CD4-positive, alpha-beta memory T cell (primary cell): Measurements from ENCODE around the gene TLR7. TPM values are rescaled to one million over a fixed set of nuclear protein-coding genes. Genes with fewer than 3 reads are reported as not detected.

Experiments
- CTCF ChIA-PET: fragments of 350-600 bp; sonication (Branson Sonifier 250); formaldehyde crosslinking; loops from one replicate; lab custom pipeline; 2021; ENCODE audit warnings: inconsistent platforms; ENCODE audit not compliant: partially characterized antibody; lab: Charles Lee
- POLR2A ChIA-PET: fragments of 350-600 bp; sonication (Branson Sonifier 250); formaldehyde crosslinking; loops from one replicate; lab custom pipeline; 2021; ENCODE audit not compliant: partially characterized antibody; lab: Charles Lee
- DNase-seq, 5 donors: peaks; one replicate each; pipeline versions ENCODE4 v3.0.0 to v3.0.0-alpha.2; 2020 to 2022; ENCODE audit warnings: mixed read lengths in 1 of 5
- H3K27ac ChIP-seq: one replicate; pipeline ENCODE4 v1.7.0; 2013; ENCODE audit warnings: low read depth, low read length
- H3K27me3 ChIP-seq: 2 replicates; pipeline ENCODE4 v1.7.0; 2013; ENCODE audit warnings: mild to moderate bottlenecking, low read length, moderate library complexity; ENCODE audit not compliant: insufficient read depth
- H3K36me3 ChIP-seq: 2 replicates; pipeline ENCODE4 v1.7.0; 2013; ENCODE audit warnings: mild to moderate bottlenecking, low read length, moderate library complexity; ENCODE audit not compliant: insufficient read depth
- H3K4me1 ChIP-seq: 2 replicates; pipeline ENCODE4 v1.7.0; 2013; ENCODE audit warnings: mild to moderate bottlenecking, low read length, moderate library complexity; ENCODE audit not compliant: insufficient read depth
- H3K4me3 ChIP-seq, 2 donors: one replicate each; pipeline ENCODE4 v1.7.0; 2013; ENCODE audit warnings: low read length in 2 of 2, mild to moderate bottlenecking in 1 of 2
- H3K9me3 ChIP-seq, 2 donors: one replicate each; pipeline ENCODE4 v1.7.0; 2013; ENCODE audit warnings: low read length in 2 of 2, control low read depth in 1 of 2; ENCODE audit not compliant: control insufficient read depth in 1 of 2
- H3K27ac Mint-ChIP-seq, 7 donors: one replicate each; pipeline ENCODE4 v1.8.0; 2020 to 2021; ENCODE audit warnings: mixed read lengths in 7 of 7, mild to moderate bottlenecking in 6 of 7, inconsistent platforms in 3 of 7, moderate library complexity in 3 of 7
- H3K27me3 Mint-ChIP-seq, 2 donors: one replicate each; pipeline ENCODE4 v1.8.0; 2020 to 2021; ENCODE audit warnings: mixed read lengths in 2 of 2
- H3K36me3 Mint-ChIP-seq, 2 donors: one replicate each; pipeline ENCODE4 v1.8.0; 2020 to 2021; ENCODE audit warnings: mixed read lengths in 2 of 2, inconsistent platforms in 1 of 2, mild to moderate bottlenecking in 1 of 2
- H3K4me1 Mint-ChIP-seq, 4 donors: one replicate each; pipeline ENCODE4 v1.8.0; 2020 to 2021; ENCODE audit warnings: mixed read lengths in 4 of 4, mild to moderate bottlenecking in 1 of 4
- H3K4me3 Mint-ChIP-seq, 8 donors: one replicate each; pipeline ENCODE4 v1.8.0; 2020 to 2021; ENCODE audit warnings: mixed read lengths in 8 of 8, mild to moderate bottlenecking in 7 of 8, moderate library complexity in 6 of 8, inconsistent platforms in 3 of 8
- H3K9me3 Mint-ChIP-seq, 8 donors: one replicate each; pipeline ENCODE4 v1.8.0; 2020 to 2021; ENCODE audit warnings: mixed read lengths in 8 of 8, mild to moderate bottlenecking in 5 of 8, inconsistent platforms in 3 of 8, moderate library complexity in 1 of 8
- intact Hi-C: fragments of 100-400 bp; cut with micrococcal nuclease; formaldehyde crosslinking; loops from one replicate; pipeline ENCODE4 v1.15.1; 2023
- polyA plus RNA-seq, 2 donors: library from polyadenylated mRNA; unstranded; fragments of 300-500 nt; fragmentation: Illumina TruSeq; gene quantifications; one replicate each; pipeline ENCODE4 v1.2.3, GENCODE V29; 2021
- total RNA-seq, 2 experiments: library from RNA; stranded (reverse); gene quantifications; one replicate each; pipeline ENCODE4 v1.2.3, GENCODE V29; 2021

TLR7 gene
- under 1 TPM in 1 of 2 experiments, not detected in 1; 0.06 TPM for total RNA-seq
- polyA plus RNA-seq, result under 1 TPM in 1 of 2 donors, not detected in 1; 0.16 TPM

GRCh38 chrX:12866451-12867377 lies at the start of gene TLR7:
TLR7 (plus strand) TSS chrX:12867072; CDS start chrX:12867579, 507 bp downstream.
- POLR2A ChIA-PET, result no interaction called here
- no peaks in the 10 kb centered on the region for H3K4me1 Mint-ChIP-seq
- H3K4me3 Mint-ChIP-seq, result no peak within 1 kb of the TSS
- intact Hi-C loops, result no loop called here
- Histone ChIP-seq H3K4me3 (no peak within 1 kb of the TSS), H3K9me3 (no peaks in the 10 kb centered on the region), H3K27ac (no peak within 1 kb of the TSS), H3K36me3 (no peaks in the 10 kb centered on the region), H3K4me1 (no peaks in the 10 kb centered on the region), H3K27me3 (no peaks in the 10 kb centered on the region)
- DNase-seq, result no peak
- CTCF ChIA-PET, result no interaction called here
- peaks cover 0 to 21% (median 4%) of the 10 kb centered on the region in 8 donors for H3K9me3 Mint-ChIP-seq
- no peaks in the 10 kb centered on the region for H3K36me3 Mint-ChIP-seq
- H3K27me3 Mint-ChIP-seq, result peaks cover 2 to 3% of the 10 kb centered on the region in 2 donors
- H3K27ac Mint-ChIP-seq, result no peak within 1 kb of the TSS

GRCh38 chrX:12817528-12817927 lies 49.3 kb upstream of the TLR7 start:
- H3K27me3 Mint-ChIP-seq, result no peaks in the 10 kb centered on the region
- H3K4me3 Mint-ChIP-seq, result no peak overlapping the region
- H3K4me1 Mint-ChIP-seq, result no peaks in the 10 kb centered on the region
- Histone ChIP-seq H3K27ac (no peak overlapping the region), H3K36me3 (peaks cover 6% of the 10 kb centered on the region), H3K4me1 (no peaks in the 10 kb centered on the region), H3K27me3 (no peaks in the 10 kb centered on the region), H3K4me3 (no peak overlapping the region), H3K9me3 (no peaks in the 10 kb centered on the region)
- intact Hi-C loops, result loop anchor here (10.0 kb wide), 1 partner anchor 827 kb away; no protein-coding TSS in a partner anchor
- DNase-seq, result no peak
- peaks cover 19 to 37% of the 10 kb centered on the region in 2 donors for H3K36me3 Mint-ChIP-seq
- no peak overlapping the region for H3K27ac Mint-ChIP-seq
- ChIA-PET POLR2A (no interaction called here), CTCF (no interaction called here)
- no peaks in the 10 kb centered on the region for H3K9me3 Mint-ChIP-seq

DNA sequence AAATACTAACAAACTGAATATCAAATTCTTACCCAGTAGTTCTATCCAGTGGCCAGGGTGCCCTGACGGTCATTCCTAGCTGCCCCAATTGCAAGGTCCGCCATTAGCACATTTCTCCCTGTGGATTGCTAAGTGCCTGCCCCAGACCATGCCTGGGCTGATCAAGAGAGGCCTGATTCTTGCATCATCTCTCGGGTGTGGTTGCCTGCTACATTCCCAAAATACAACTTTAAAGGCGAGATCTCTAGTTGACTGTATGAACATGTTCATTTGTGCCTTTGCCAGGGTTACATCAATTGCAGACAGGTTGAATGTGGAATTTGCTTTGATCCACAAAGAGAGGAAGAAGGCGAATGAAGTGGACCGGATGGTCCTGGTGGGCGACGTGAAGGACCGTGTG lies 47.6 kb upstream of the TLR7 start:
- no peak for DNase-seq
- Mint-ChIP-seq H3K36me3 (peaks cover 23 to 43% of the 10 kb centered on the region in 2 donors), H3K9me3 (no peaks in the 10 kb centered on the region), H3K27me3 (no peaks in the 10 kb centered on the region), H3K4me1 (no peaks in the 10 kb centered on the region), H3K4me3 (no peak overlapping the region), H3K27ac (no peak overlapping the region)
- Histone ChIP-seq H3K4me1 (no peaks in the 10 kb centered on the region), H3K27ac (no peak overlapping the region), H3K9me3 (no peaks in the 10 kb centered on the region), H3K4me3 (no peak overlapping the region), H3K27me3 (no peaks in the 10 kb centered on the region), H3K36me3 (peaks cover 6% of the 10 kb centered on the region)
- intact Hi-C loops, result loop anchor here (10.0 kb wide), 1 partner anchor 826 kb away; no protein-coding TSS in a partner anchor
- POLR2A ChIA-PET, result no interaction called here
- CTCF ChIA-PET, result no interaction called here

- no peaks in the 10 kb centered on the region for H3K4me1 ChIP-seq
- no peak overlapping the region for H3K4me3 ChIP-seq
- no peaks in the 10 kb centered on the region for H3K27me3 ChIP-seq
- no peak for DNase-seq
- no peak overlapping the region for H3K4me3 Mint-ChIP-seq
- peaks cover 6% of the 10 kb centered on the region for H3K36me3 ChIP-seq
- H3K27me3 Mint-ChIP-seq, result no peaks in the 10 kb centered on the region
- intact Hi-C loops, result no loop called here
- ChIA-PET CTCF (no interaction called here), POLR2A (no interaction called here)
- H3K27ac ChIP-seq, result no peak overlapping the region
- no peaks in the 10 kb centered on the region for H3K4me1 Mint-ChIP-seq
- peaks cover 35 to 45% of the 10 kb centered on the region in 2 donors for H3K36me3 Mint-ChIP-seq
- no peaks in the 10 kb centered on the region for H3K9me3 ChIP-seq
- H3K9me3 Mint-ChIP-seq, result no peaks in the 10 kb centered on the region
- peak overlapping the region in 1 of 7 donors; percentile 26 for H3K27ac Mint-ChIP-seq
Measured at GRCh38 chrX:12820737-12821136, 46.1 kb upstream of the TLR7 start.

DNA sequence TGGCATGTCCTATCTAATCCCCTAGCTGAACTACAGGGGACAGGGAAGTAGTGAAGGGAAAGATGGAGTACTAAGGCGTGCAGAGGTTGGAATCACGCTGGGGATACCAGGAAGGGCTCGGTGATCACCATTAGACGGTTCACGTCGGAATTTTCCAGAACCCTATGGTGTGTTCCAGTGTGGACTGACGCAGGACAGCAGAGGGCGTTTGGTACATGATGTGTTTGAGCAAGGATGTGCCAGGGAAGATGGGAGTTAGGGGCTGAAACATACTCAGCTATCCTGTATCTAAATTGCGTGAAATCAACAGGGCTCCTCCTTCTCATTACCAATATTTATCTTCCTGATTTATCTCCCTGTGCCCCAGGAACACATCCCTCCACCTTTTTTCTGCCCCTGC lies 41.9 kb upstream of the TLR7 start:
- intact Hi-C loops, result no loop called here
- ChIA-PET CTCF (interaction anchor here (1.3 kb wide), 1 partner anchor 68 kb away, joined by 3 read pairs; no protein-coding TSS in a partner anchor), POLR2A (no interaction called here)
- DNase-seq, result no peak
- H3K27ac ChIP-seq, result no peak overlapping the region
- peaks cover 0 to 2% (median 0%) of the 10 kb centered on the region in 8 donors for H3K9me3 Mint-ChIP-seq
- no peak overlapping the region for H3K27ac Mint-ChIP-seq
- no peaks in the 10 kb centered on the region for H3K4me1 ChIP-seq
- peaks cover 31 to 35% of the 10 kb centered on the region in 2 donors for H3K36me3 Mint-ChIP-seq
- H3K4me3 Mint-ChIP-seq, result no peak overlapping the region
- no peaks in the 10 kb centered on the region for H3K27me3 Mint-ChIP-seq
- peaks cover 6% of the 10 kb centered on the region for H3K36me3 ChIP-seq
- H3K27me3 ChIP-seq, result no peaks in the 10 kb centered on the region
- no peaks in the 10 kb centered on the region for H3K9me3 ChIP-seq
- H3K4me1 Mint-ChIP-seq, result no peaks in the 10 kb centered on the region
- no peak overlapping the region for H3K4me3 ChIP-seq

- peaks cover 3% of the 10 kb centered on the region for H3K36me3 ChIP-seq
- no peaks in the 10 kb centered on the region for H3K27me3 ChIP-seq
- Mint-ChIP-seq H3K4me3 (no peak overlapping the region), H3K4me1 (no peaks in the 10 kb centered on the region), H3K27me3 (no peaks in the 10 kb centered on the region), H3K9me3 (peaks cover 0 to 2% (median 0%) of the 10 kb centered on the region in 8 donors), H3K36me3 (peaks cover 23 to 30% of the 10 kb centered on the region in 2 donors), H3K27ac (no peak overlapping the region)
- ChIA-PET CTCF (no interaction called here), POLR2A (no interaction called here)
- intact Hi-C loops, result no loop called here
- no peaks in the 10 kb centered on the region for H3K9me3 ChIP-seq
- no peaks in the 10 kb centered on the region for H3K4me1 ChIP-seq
- no peak for DNase-seq
- H3K27ac ChIP-seq, result no peak overlapping the region
- no peak overlapping the region for H3K4me3 ChIP-seq
Measured at GRCh38 chrX:12825801-12826200, 41.1 kb upstream of the TLR7 start.

DNA sequence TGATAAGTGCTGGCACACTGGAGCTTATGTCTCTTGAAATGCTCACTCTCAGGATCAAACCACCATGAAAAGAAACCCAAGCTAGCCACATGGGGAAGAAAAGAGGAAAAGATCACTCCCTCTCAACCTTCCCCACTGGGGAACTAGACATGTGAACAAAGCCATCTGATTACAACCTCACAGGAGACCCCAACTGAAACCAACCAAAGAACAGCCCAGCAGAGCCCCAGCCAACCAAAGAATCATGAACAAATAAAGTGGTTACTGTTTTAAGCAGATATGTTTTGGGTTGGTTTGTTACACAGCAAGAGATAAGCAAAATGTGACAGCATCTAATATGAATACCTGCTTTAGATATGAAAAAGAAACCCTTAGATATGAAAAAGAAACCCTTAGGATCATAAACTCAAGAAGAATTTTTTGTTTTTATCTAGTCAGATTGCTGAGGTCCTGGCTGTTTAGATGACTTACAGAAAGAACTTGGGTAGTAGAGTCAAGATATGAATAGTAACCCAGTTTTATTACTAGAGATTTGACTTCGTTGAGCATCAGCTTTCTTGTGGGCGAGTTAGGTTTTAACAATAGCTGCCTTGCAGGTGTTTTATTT lies 23.7 kb upstream of the TLR7 start:
- intact Hi-C loops, result no loop called here
- CTCF ChIA-PET, result no interaction called here

More for the DNA sequence above, 23.7 kb upstream of the TLR7 start:
- H3K27ac ChIP-seq, result no peak overlapping the region
- Mint-ChIP-seq H3K27ac (peak overlapping the region in 1 of 7 donors; percentile 50), H3K27me3 (no peaks in the 10 kb centered on the region), H3K9me3 (peaks cover 0 to 5% (median 0%) of the 10 kb centered on the region in 8 donors), H3K4me1 (peaks cover 0 to 7% (median 5%) of the 10 kb centered on the region in 4 donors), H3K4me3 (peak overlapping the region in 6 of 8 donors; percentile 58 to 74 (median 66)), H3K36me3 (no peaks in the 10 kb centered on the region)
- H3K4me3 ChIP-seq, result no peak overlapping the region
- POLR2A ChIA-PET, result no interaction called here
- peaks cover 4% of the 10 kb centered on the region for H3K4me1 ChIP-seq
- H3K9me3 ChIP-seq, result no peaks in the 10 kb centered on the region
- H3K36me3 ChIP-seq, result no peaks in the 10 kb centered on the region
- H3K27me3 ChIP-seq, result no peaks in the 10 kb centered on the region
- no peak for DNase-seq
